ENCODE data around the gene SORCS2.

The SORCS2 gene

DNA sequence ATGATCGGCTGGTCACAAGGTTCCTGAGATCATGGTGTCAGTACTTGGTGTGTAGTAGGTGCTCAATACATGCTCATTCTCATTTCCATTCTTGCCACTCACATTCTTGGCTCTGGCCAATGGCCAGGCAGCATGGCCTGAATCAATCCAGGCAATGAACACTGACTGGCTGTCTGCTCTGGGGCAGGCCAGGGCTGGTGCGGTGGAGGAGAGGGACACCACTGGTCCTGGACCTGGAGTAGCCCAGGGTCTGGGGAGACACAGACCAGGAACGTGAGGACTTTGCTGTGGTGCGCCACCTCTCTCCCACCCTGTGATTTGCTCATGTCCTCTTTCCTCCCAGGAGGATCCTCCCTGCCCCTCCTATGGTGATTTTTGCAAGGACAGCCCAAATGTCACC is 122.9 kb downstream of the SORCS2 start:
- in situ Hi-C loops (cut with MboI; ENCODE audit: low sequenced_read_pairs): no loop called here

DNA sequence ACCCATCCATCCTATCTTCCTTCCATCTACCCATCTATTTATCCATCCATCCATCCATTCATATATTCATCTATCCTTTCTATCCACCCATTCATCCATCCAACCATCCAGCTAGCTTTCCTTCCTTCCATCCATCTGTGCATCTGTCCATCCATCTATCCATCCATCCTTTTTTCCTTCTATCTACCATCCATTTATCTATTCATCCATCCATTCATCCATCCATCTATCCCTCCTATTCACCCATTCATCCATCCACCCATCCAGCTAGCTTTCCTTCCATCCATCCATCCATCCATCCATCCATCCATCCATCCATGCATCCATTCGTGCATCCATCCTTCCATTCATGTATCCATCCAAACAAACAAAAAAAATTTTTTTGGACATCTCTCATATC is 123.6 kb downstream of the SORCS2 start:
- in situ Hi-C loops (cut with MboI; ENCODE audit: low sequenced_read_pairs): no loop called here

DNA sequence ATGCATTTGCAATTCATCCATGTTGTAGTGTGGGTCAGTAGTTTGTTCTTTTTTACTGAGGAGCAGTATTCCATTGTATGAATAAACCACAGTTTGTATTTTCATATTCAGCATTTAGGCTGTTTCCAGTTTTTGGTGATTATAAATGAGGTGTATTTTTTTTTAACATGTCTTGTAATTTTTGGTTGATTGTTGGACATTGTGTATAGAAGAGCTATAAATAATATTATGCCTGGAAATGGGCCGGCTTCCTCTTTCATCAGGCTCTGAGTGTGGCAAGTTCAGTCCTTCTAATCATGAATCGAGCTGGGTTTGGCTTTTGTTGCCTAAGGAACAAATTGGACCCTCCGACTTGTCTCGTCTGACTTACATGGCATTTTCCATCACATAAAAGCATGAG is 126.7 kb downstream of the SORCS2 start:
- in situ Hi-C loops (cut with MboI; ENCODE audit: low sequenced_read_pairs): no loop called here

DNA sequence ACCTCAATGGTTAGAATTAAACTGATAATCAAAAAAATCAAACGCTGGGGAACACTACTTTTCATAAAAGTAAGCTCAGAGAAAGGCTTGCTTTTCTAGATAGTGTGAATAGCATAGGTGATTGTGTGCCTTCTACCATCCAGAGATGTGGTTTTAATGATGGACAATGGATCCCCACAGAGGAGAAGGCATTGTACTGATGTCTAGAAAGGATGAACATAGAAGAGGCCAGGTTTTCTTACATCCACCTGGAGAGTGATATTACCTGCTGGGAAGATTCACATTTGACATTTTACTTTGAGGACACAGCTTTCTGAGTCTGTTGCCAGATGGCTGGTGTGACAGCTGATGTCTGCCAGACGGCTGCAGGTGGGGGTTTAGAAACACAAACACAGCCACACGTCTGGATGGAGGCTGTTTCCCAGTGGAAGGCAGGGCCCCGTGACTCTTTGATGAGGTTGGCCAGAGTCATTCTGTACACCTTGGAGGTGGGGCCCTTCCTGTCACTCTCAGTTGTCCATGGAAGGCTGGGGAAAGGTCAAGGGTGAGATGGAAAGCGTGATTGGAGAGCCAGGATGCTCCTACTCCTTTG is 128.0 kb downstream of the SORCS2 start:
- in situ Hi-C loops (cut with MboI; ENCODE audit: low sequenced_read_pairs): no loop called here

DNA sequence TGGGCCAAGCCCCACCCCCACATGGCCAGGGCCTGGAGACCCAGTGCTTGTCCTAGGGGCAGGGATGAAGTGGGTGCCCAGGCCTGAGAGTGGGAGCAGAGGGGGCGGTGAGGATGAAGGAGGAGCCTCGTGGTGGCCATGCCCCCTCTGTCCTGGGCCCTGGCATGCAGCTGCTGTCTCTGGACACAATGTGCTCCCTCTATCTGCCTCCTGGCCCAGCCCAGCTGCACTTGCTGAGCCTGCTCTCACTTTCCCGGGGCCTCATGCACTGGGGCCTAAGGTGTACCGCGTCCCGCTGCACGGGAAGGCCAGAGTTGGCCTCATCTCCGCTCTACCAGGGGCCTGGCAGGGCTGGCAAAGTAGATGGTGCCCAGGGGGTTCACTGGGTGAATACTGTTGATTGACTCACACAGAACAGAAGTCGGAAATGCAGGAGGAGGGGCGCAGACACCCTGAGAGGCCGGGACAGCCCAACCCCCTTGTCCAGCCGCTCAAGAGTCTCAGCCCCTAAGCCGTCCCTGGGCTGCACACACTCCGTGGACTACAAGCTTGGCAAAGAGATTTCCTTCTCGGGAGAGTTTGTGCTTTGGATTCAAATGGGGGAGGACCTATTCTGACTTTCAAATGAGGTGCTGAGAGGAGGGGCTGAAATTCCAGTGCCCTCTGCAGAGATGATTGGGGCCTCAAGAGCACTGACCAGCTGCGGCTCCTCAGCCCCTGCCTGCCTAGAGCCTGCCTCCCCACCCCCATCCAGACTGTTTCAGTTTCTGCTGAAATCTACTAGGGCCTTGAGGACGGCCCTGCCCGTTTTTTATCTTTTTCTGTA is 130.0 kb downstream of the SORCS2 start:
- in situ Hi-C loops (cut with MboI; ENCODE audit: low sequenced_read_pairs): no loop called here

DNA sequence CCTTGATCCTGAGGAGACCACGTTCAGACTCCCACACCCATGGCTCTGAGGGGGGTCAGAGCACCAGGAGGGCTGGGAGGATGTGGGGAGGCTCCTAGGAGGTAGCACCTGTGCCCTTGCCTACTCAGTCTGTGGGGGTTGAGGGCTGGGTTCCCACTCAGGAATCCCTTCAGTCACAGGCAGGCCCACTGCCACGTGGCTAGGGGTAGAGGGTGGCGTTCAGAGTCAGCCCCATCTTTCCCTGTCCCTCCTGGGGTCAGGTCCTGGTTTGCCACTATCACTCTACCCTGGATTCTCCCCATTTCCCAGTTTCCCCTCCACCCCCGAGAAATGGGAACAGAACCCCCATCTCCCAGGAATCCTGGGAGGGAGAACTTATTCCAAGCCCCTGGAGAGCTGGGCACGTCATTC is 131.1 kb downstream of the SORCS2 start:
- in situ Hi-C loops (cut with MboI; ENCODE audit: low sequenced_read_pairs): no loop called here

DNA sequence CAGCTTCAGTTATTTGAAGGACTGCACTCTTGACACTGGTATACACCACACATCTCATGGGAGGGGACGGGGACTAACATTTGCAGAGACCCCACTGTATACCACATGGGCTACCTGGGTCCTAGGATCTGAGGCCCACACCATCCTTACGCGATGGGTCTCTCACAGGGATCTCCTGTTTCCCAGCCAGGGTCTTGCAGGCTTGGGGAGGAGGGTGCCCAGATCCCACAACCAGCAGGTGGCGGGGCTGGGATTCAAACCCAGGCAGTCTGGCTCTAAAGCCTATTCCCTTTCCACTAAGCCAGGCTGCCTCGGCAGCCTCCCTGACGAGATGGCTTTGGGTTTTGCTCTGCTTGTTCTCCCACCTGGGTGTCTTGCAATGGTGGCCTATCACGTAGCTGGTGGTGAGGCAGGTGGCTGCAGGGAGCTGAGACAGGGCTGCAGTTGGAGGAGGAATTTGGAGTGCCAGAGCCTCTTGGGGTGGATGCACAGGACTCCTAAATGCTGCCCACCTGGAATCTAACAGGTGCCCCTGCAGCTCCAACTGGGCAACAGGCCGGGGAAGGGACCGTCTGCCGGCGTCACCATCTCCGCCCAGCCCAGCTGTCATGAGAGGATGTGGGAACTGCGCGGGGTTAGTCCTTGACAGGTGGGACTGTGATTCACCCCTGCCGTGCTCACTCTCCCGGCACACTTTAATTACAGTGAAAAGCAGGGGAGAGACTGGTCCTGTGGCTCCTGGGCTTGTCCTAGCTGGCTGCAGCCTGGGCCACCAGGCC is 131.7 kb downstream of the SORCS2 start:
- in situ Hi-C loops (cut with MboI; ENCODE audit: low sequenced_read_pairs): no loop called here

DNA sequence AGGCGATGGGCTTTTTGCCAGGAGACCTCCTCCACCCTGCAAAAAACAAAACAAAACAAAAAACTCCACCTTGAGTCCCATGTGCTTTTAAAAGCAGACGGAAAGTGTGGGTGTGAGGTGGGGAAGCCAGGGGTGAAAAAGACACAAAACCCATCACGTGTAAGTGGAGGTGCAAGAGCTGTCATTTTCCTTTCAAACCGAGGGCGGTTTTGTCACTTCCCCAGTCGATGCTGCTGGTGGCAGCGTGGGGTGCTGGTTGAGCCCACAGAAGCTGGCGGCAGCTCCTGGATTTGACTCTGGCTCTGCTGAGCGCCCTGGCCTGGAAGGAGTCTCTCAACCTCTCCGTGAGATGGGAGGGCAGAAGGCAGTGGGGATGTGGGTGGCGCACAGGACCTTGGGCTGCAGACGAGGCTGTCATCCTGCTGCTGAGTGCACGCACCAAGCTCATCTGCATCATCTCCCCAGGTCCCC is 132.3 kb downstream of the SORCS2 start:
- in situ Hi-C loops (cut with MboI; ENCODE audit: low sequenced_read_pairs): no loop called here

DNA sequence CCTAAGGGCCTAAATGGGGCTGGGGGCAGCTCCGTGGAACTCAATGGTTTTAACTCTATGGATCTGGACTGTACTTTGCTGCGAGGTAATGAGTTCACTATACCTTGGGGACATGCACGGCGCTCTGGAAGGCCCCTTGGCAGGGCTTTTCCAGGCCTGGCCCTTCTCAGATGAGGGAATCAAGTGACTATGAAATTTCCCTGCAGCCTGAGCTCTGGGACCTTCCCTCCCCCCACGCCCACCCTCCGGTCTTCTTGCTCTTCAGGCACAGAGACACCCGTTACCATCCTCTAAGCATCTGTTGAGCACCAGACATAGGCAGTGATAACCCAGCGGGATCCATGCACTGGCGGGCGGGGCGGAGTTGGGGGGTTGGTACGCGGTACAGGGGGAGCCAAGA is 133.2 kb downstream of the SORCS2 start:
- in situ Hi-C loops (cut with MboI; ENCODE audit: low sequenced_read_pairs): no loop called here

DNA sequence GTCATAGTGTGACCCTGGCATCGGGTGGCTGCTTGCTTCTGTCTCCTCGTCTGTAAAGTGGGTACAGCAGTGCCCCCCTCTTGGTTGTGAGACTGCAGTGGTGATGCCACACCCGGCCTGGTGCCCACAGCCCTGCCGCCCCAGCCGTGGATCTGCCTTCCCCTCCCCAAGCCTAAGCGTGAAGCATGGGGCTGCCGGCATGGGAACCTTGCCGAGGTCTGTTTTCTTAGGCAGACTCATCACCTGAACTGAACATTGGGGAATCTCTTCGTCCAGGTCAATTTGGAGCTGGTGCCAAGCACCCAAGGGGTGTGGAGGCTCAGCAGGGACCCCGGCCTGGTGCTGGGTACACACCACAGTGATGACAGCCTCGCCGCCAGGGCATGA is 134.0 kb downstream of the SORCS2 start:
- in situ Hi-C loops (cut with MboI; ENCODE audit: low sequenced_read_pairs): no loop called here

DNA sequence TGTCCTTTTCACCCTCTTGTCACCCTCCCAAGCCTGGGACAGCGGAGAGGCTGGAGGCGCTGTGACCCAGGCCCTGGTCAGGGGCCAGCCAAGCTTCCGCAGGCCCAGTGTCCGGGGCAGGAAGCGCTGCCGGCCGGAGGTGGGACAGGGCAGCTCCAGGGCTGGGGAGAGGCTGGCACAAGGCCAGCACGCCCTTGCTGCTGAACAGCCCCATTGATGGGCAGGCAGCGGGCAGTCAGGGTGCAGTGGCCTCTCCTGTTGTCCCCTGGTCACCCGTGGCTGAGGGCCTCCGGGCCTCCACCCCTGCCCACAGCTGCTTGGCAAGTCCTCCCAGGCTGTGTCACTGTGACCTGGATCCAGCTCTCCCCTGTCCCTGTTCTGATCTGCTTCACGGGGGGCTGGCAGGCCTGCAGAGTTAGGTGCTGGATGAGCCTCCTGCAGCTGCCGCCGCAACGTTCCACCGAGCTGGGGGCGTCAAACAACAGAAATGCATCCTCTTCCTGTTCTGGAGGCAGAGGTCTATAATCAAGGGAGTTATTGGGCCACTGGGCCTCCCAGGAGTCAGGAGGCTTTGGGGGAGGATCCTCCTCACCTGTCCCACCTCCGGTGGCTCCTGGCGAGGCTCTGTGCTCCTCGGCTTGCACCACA is 134.5 kb downstream of the SORCS2 start:
- in situ Hi-C loops (cut with MboI; ENCODE audit: low sequenced_read_pairs): no loop called here

DNA sequence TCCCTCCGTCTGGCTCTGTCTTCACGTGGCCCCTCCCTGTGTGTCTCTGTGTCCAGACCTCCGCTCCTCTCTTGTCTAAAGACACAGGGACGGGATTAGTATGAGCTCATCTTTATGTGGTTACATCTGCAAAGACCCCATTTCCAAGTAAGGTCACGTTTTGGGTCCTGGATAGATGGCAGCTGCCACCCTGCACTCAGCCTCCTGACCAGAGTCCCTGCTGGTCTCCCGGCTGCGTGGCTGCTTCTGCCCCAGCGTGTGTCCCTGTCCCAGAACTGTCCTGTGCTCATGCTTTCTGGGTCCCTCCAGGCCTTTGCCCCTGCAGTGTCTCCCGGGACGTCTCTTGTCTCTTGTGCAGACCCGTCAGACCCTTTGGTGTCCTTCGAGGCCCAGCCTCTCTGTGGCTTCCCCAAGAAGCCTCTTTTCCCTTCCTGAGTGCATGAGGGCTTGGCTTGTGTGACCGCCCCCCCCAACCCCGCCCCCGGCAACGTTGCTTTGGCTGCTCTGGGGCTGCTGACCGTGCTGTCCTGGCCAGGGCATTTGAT is 135.1 kb downstream of the SORCS2 start:
- in situ Hi-C loops (cut with MboI; ENCODE audit: low sequenced_read_pairs): no loop called here

DNA sequence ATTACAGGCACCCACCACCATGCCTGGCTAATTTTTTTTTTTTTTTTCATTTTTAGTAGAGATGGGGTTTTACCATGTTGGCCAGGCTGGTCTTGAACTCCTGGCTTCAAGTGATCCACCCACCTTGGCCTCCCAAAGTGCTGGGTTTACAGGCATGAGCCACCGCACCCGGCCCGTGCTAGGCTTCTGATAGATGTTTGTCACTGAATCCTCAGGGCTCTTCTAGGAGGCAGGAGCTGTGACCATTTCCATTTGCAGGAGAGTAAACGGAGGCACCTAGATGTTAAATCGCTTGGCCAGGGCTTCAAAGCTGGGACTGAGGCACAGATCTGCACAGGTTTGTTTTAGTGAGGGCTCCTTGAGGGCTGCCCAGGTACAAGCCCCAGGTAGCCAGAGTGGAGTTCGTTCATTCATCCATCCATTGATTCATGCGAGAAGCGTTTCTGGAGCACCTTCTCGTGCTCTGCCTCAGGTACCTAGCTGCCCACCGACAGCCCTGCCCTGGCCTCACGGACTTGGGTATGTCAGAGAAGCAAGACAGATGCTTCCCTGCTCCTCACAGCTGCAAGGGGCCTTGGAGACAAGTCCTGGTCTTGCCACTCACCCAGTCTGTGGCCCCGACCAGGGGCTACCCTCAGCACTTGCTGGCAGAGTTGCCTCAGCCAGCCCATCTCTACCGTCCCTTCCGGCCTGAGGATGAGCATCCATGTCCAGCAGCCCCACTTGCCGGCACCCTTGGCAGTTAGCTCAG is 136.0 kb downstream of the SORCS2 start:
- in situ Hi-C loops (cut with MboI; ENCODE audit: low sequenced_read_pairs): no loop called here

DNA sequence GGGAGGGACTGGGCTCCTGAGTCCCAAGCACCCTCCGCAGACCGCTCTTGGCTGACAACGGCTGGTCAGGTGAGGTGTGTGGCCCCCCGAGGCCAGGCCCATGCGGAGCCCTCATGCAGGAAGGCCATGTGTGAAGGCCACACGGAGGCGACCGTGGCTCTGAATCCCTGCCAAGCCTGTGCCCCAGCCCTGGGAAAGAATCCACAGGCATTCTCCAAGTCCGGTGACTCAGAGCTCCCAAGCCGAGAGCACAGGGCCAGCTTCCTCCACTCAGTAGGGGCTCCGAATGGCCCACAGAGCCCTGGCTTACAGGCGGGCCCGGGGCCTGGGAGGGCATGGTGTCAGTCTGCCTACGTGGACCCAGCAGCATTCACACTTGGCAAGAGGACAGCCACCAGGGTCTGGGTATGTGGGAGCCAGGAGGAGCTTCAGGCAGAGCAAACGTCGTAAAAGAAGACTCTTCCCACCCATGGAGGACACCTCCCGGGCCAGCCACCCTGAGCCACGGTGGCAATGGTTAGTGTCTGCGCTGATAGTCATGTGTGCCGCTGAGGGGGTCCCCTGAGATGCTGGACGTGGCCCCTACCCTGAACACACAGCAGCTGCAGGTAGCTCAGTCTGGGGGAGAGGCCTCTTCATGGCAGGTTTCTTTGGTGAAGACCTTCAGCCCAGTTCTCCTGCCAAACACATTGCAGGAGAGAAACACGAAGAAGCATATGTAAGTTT is 136.7 kb downstream of the SORCS2 start:
- in situ Hi-C loops (cut with MboI; ENCODE audit: low sequenced_read_pairs): no loop called here

DNA sequence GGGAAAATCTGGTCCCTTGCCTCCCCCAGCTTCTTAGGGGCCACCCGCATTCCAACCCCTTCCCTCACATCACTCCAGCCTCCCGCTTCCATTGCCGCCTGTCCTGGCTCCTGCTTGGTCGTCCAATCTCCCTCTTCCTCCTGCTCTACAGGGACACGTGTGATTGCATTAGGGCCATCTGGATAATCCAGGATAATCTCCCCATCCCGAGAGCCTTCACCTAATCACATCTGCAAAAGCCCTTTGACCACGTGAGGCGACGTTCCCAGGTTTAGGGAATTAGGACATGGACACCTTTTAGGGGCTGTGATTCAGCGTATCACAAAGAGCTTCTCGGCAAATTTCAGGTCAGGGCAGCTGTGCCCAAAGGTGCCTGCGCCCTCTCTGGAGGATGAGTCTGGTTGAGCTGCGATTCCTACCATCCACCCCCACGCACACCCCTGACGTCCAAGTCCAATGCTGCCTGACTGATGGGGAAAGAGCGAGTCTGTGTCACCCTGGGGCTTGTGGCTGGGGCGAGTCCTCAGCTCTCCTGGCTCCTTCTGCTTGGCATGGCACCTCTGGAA is 137.8 kb downstream of the SORCS2 start:
- in situ Hi-C loops (cut with MboI; ENCODE audit: low sequenced_read_pairs): no loop called here

DNA sequence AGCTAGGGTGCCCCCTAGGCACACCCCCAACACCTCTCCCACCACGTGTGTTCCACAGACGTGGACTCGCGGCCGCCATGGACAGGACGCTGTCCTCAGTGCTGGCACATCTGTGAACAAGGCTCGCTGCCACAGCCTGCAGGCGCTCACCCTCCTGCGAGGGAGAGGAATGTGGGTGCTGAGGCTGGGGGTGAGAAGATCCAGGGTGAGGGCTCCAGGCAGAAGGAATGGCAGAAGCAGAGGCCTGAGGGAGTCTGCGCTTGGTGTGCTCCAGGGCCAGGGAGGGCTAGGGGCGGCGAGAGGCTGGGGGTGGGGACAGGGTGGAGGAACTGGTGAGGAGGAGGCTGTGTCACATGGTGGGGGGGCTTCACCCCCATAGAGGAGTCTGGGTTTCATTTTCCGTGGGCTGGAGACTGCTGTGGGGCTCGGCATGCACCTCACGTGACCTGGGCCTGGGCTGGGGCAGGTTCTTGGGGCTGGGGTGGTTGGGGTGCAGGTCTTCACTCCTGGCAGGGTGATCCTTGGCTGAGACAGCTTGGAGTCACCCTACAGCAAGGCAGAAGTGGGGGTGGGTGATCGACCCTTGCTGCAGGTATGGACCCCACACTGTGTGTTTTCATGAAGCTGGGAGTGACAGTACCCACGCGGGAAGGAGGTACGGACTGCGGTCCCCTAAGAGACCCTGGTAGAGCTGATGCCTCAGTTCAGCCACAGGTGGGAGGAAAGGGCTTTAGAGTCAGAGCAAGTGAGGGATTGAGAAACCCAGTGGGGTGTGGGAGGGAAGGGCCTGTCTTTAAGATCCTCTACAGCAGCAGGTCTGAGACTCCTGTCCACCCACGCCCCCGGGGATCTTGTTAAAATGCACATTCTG is 138.7 kb downstream of the SORCS2 start:
- in situ Hi-C loops (cut with MboI; ENCODE audit: low sequenced_read_pairs): no loop called here

DNA sequence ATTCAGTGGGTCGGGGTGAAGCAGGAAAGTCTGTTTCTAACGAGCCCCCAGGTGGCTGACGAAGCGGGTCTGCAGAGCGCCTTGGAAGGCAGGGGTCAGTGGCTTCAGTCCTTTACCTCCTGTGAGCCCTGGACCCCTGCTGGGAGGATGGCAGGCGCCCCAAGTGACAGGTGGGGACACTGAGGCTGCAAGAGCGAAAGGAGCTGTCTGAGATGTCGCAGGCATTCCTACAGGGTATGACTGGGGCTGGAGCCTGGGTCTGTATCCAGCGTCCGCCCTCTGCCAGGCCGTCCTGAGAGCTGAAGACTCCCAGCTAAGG is 139.3 kb downstream of the SORCS2 start:
- in situ Hi-C loops (cut with MboI; ENCODE audit: low sequenced_read_pairs): no loop called here

DNA sequence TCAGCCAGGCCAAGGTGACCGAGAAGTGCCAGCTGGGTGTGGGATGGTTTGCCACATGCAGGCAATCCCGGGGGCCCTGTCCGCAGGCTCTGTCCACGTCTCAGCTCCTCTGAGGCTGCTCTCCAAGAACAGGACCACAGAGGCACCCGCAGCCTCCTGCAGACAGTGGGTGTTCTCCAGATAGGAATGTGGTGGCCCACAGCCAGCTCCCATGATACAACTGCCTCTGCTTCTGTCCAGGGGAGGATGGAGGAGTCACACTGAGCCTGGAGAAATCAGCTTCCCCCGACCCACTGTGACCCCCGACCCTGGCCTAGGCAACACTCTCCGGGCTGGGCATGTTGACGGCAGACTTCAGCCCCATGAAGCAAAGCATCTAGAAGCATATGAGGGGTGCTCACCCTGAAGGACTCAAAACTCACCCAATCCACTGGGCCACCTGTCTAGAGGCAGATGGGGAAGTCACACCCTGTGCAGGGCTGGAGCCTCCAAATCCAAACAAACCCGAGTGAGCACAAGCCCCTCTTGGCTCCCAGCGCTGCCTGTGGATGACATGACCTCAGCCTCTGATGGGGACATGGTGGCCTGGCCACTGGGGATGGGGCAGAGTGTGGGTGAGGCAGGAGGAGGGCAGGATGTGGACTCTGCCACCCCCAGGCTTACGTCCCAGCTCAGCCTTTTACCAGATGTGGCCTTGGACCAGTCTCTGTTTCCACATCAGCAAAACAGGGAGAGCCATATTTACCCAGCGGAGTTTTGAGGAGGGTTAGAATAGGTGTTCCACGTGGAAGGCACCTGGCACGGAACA is 140.1 kb downstream of the SORCS2 start:
- in situ Hi-C loops (cut with MboI; ENCODE audit: low sequenced_read_pairs): no loop called here
